ENCODE results near the gene MGAT5.

DNA sequence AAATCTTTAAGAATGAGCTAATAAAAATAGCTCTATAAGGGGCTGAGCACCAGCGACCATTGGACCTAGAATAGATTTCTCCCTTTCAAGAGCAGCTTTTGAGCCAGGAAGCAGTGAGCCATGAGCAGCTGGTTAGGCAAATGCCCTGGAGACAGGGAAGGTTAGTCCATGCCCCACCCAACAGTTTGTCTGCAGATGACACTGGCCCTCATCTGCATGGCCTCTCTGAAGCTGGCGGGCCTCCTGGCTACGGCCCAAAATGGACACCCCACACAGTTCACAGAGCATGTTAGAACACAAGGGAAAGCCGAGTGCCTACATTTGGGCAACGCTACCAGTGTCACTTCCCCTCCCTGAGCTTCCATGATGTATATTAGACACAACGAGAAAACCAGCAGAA is 201.1 kb downstream of the MGAT5 start:
- TF ChIP-seq, protein P1, sequence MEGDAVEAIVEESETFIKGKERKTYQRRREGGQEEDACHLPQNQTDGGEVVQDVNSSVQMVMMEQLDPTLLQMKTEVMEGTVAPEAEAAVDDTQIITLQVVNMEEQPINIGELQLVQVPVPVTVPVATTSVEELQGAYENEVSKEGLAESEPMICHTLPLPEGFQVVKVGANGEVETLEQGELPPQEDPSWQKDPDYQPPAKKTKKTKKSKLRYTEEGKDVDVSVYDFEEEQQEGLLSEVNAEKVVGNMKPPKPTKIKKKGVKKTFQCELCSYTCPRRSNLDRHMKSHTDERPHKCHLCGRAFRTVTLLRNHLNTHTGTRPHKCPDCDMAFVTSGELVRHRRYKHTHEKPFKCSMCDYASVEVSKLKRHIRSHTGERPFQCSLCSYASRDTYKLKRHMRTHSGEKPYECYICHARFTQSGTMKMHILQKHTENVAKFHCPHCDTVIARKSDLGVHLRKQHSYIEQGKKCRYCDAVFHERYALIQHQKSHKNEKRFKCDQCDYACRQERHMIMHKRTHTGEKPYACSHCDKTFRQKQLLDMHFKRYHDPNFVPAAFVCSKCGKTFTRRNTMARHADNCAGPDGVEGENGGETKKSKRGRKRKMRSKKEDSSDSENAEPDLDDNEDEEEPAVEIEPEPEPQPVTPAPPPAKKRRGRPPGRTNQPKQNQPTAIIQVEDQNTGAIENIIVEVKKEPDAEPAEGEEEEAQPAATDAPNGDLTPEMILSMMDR (IDR thresholded peaks at IDR 0.05) = no peak
- no peak for TF ChIP-seq POLR2A (IDR thresholded peaks at IDR 0.05)
